ENCODE data around the gene TAMM41.
A peak's percentile ranks its signal among the peaks of the same experiment; 100 is the strongest.

Gene TAMM41

GRCh38 chr3:11829416-11829815, 17.3 kb downstream of the TAMM41 start:
- Mint-ChIP-seq H3K4me1 (ENCODE audit: low read depth) (no peaks in the 10 kb centered on the region), H3K9me3 (ENCODE audit: low read depth) (no peaks in the 10 kb centered on the region), H3K36me3 (peaks cover 7% of the 10 kb centered on the region), H3K4me3 (no peak overlapping the region), H3K27me3 (no peaks in the 10 kb centered on the region), H3K27ac (no peak overlapping the region)

- Mint-ChIP-seq H3K36me3 (peaks cover 5% of the 10 kb centered on the region), H3K27ac (peak overlapping the region; percentile 46), H3K9me3 (ENCODE audit: low read depth) (no peaks in the 10 kb centered on the region), H3K4me3 (no peak overlapping the region), H3K27me3 (no peaks in the 10 kb centered on the region), H3K4me1 (ENCODE audit: low read depth) (no peaks in the 10 kb centered on the region)
Observed at GRCh38 chr3:11826628-11827265, 19.9 kb downstream of the TAMM41 start.

DNA sequence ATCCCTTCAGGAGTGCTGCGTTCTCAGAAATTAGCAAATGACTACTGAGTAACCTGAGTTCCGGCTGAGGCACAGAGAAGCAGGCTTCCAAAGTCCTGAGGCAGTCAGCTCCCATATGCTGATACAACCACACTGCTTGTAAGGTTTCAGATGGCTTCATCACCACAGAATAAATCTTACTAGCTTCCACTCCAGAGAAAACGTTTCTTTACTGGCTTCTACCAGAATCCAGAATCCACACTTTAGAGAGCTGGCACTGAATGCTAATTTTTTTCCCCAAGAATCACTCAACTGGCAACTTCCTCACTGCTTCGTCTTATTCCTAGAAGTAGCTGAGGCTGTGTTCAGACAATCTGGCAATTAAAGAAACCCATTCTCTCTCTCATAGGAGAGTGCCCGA, 21.4 kb downstream of the TAMM41 start:
- no peaks in the 10 kb centered on the region for H3K27me3 Mint-ChIP-seq
- H3K36me3 Mint-ChIP-seq: peaks cover 7% of the 10 kb centered on the region
- peaks cover 6% of the 10 kb centered on the region for H3K4me1 Mint-ChIP-seq (ENCODE audit: low read depth)
- no peaks in the 10 kb centered on the region for H3K9me3 Mint-ChIP-seq (ENCODE audit: low read depth)
- no peak overlapping the region for H3K27ac Mint-ChIP-seq
- H3K4me3 Mint-ChIP-seq: no peak overlapping the region

DNA sequence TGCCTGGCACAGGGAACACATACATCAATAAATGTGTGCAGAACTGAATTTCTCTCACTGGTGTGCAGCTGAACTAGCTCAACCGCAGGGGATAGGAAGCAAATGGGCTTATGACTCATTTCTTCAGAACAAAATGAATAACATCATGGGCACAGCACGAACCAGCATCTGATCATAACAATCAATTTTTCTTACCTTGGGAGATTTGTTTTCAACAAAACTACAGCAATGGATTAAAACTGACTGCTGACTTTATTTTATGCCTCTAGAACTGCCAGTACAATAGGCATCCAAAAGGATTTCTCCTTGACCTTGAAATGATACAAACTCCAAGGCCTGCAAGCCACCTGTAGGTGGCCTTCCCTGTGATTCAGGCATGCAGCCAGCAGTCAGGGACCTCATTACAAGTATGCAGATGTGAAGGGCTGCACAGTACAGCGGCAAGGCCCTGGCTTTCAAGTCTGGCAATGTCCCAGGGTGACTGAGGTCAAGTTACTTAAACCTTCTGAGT, 26.1 kb downstream of the TAMM41 start:
- H3K36me3 Mint-ChIP-seq: peaks cover 12% of the 10 kb centered on the region
- H3K4me1 Mint-ChIP-seq (ENCODE audit: low read depth): peaks cover 7% of the 10 kb centered on the region
- no peaks in the 10 kb centered on the region for H3K27me3 Mint-ChIP-seq
- no peaks in the 10 kb centered on the region for H3K9me3 Mint-ChIP-seq (ENCODE audit: low read depth)
- no peak overlapping the region for H3K4me3 Mint-ChIP-seq
- peak overlapping the region; percentile 55 for H3K27ac Mint-ChIP-seq

DNA sequence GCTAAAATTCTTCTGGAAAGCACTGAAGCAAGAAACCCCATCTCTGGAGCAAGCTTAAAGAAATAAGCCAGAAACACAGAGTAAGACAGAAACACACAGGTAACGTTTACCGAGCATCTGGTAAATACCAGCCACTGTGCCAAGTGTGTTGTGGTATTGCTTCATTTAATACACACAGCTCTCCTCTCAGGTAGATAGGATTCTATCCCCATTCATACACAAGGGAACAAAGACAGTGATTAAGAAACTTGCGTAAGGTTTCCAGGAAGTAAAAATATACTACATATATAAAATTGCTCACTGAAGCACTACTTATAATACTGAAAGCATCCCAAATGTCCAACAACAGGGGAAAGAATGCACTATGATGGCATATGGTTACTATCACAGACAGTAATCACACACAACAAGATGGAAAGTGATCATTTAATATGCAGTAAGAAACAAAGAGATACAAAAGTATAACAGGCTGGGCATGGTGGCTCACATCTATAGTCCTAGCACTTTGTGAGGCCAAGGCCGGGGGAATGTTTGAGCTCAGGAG, 27.5 kb downstream of the TAMM41 start:
- H3K36me3 Mint-ChIP-seq: peaks cover 16% of the 10 kb centered on the region

DNA sequence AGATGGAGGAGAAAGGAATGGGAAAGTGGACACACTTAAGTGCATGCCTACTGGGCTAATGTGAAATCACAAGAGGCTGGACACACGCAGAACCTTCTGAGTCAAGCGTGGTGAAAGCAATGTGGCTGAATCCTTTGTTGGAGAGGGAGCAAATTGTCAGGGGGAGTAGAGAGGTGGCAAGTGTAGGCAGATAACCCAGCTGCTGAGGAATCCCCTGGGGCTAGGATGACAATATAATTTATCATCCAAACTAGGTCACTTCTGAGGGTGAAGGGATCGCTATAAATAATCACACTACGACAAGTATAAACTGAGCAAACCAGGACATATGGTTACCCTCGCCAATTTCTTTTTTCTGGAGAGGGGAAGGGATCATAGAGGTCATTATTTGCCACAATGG, 28.7 kb downstream of the TAMM41 start:
- Mint-ChIP-seq H3K27me3 (no peaks in the 10 kb centered on the region), H3K4me3 (no peak overlapping the region), H3K4me1 (ENCODE audit: low read depth) (peaks cover 7% of the 10 kb centered on the region), H3K36me3 (peaks cover 16% of the 10 kb centered on the region), H3K9me3 (ENCODE audit: low read depth) (no peaks in the 10 kb centered on the region), H3K27ac (peak overlapping the region; percentile 29)

More for the DNA sequence above, 27.5 kb downstream of the TAMM41 start:
- Mint-ChIP-seq H3K27ac (no peak overlapping the region), H3K4me3 (no peak overlapping the region), H3K4me1 (ENCODE audit: low read depth) (peaks cover 7% of the 10 kb centered on the region), H3K27me3 (no peaks in the 10 kb centered on the region), H3K9me3 (ENCODE audit: low read depth) (no peaks in the 10 kb centered on the region)

DNA sequence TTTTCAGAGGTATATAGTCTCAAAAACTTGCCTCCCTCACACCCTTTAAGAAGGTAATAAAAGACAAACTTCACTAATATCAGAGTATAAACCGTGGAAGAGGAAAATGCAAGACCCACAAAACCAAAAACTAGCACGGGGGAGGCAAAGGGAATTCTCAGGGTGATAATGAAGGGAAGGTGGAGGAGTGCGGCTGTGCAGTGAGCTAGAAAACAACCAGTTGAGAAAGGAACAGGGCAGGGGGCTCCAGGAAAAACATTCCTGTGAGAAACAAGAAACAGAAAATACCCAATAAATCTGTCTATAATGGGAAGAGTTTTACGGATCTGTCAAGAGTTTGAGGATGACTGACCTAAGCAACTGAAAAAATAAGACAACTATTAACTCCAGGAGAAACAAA, 31.6 kb downstream of the TAMM41 start:
- no peaks in the 10 kb centered on the region for H3K27me3 Mint-ChIP-seq
- H3K9me3 Mint-ChIP-seq (ENCODE audit: low read depth): no peaks in the 10 kb centered on the region
- H3K4me1 Mint-ChIP-seq (ENCODE audit: low read depth): no peaks in the 10 kb centered on the region
- no peak overlapping the region for H3K4me3 Mint-ChIP-seq
- H3K36me3 Mint-ChIP-seq: peaks cover 14% of the 10 kb centered on the region
- H3K27ac Mint-ChIP-seq: no peak overlapping the region

DNA sequence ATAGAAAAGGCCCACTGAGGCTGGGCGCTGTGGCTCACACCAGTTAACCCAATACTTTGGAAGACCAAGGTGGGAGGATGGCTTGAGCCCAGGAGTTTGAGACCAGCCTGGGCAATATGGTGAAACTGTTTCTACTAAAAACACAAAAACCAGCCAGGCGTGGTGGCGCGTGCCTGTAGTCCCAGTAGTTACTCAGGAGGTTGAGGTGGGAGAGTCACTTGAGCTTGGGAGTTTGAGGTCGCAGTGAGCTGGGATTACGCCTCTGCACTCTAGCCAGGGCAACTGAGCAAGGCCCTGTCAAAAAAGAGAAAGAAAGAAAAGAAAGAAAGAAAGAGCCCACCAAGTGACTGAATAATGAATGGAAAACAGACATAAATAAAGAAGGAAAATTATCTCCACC, 32.0 kb downstream of the TAMM41 start:
- H3K27me3 Mint-ChIP-seq: no peaks in the 10 kb centered on the region
- H3K4me3 Mint-ChIP-seq: no peak overlapping the region
- H3K36me3 Mint-ChIP-seq: peaks cover 14% of the 10 kb centered on the region
- no peaks in the 10 kb centered on the region for H3K4me1 Mint-ChIP-seq (ENCODE audit: low read depth)
- no peaks in the 10 kb centered on the region for H3K9me3 Mint-ChIP-seq (ENCODE audit: low read depth)
- no peak overlapping the region for H3K27ac Mint-ChIP-seq

- H3K9me3 Mint-ChIP-seq (ENCODE audit: low read depth): no peaks in the 10 kb centered on the region
- H3K27ac Mint-ChIP-seq: no peak overlapping the region
- H3K4me3 Mint-ChIP-seq: no peak overlapping the region
- no peaks in the 10 kb centered on the region for H3K4me1 Mint-ChIP-seq (ENCODE audit: low read depth)
- no peaks in the 10 kb centered on the region for H3K27me3 Mint-ChIP-seq
- peaks cover 15% of the 10 kb centered on the region for H3K36me3 Mint-ChIP-seq
Observed at GRCh38 chr3:11810276-11810675, 36.4 kb downstream of the TAMM41 start.

- peaks cover 19% of the 10 kb centered on the region for H3K36me3 Mint-ChIP-seq
- no peak overlapping the region for H3K4me3 Mint-ChIP-seq
- no peaks in the 10 kb centered on the region for H3K9me3 Mint-ChIP-seq (ENCODE audit: low read depth)
- no peak overlapping the region for H3K27ac Mint-ChIP-seq
- no peaks in the 10 kb centered on the region for H3K27me3 Mint-ChIP-seq
- no peaks in the 10 kb centered on the region for H3K4me1 Mint-ChIP-seq (ENCODE audit: low read depth)
Observed at GRCh38 chr3:11808231-11808630, 38.5 kb downstream of the TAMM41 start.

DNA sequence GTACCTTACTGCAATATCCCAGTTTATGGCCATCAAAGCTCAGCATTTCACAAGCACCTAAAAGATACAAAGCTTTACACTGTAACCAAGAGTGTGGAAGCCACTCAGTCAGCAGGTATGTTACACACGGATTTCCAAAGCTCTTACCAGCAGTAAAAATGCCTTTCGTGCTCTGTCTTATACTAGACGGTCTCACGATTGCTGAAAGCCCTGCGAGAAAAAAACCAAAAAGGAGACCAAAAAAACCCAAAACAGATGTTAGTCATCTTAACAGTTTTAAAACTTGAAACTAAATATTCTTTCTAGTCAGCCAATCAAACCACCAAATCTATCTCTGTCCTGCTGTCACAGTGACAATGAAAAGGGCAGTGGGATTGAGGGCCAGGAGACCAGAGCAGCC, 39.0 kb downstream of the TAMM41 start:
- Mint-ChIP-seq H3K27ac (no peak overlapping the region), H3K36me3 (peaks cover 22% of the 10 kb centered on the region), H3K4me3 (no peak overlapping the region), H3K4me1 (ENCODE audit: low read depth) (no peaks in the 10 kb centered on the region), H3K27me3 (no peaks in the 10 kb centered on the region), H3K9me3 (ENCODE audit: low read depth) (no peaks in the 10 kb centered on the region)

GRCh38 chr3:11805716-11806115, 41.0 kb downstream of the TAMM41 start:
- Mint-ChIP-seq H3K9me3 (ENCODE audit: low read depth) (no peaks in the 10 kb centered on the region), H3K4me3 (no peak overlapping the region)

GRCh38 chr3:11803977-11804892, 42.5 kb downstream of the TAMM41 start:
- H3K27ac Mint-ChIP-seq: no peak overlapping the region
- no peaks in the 10 kb centered on the region for H3K27me3 Mint-ChIP-seq
- H3K9me3 Mint-ChIP-seq (ENCODE audit: low read depth): peaks cover 7% of the 10 kb centered on the region
- no peak overlapping the region for H3K4me3 Mint-ChIP-seq
- H3K36me3 Mint-ChIP-seq: peaks cover 54% of the 10 kb centered on the region
- no peaks in the 10 kb centered on the region for H3K4me1 Mint-ChIP-seq (ENCODE audit: low read depth)

More at GRCh38 chr3:11805716-11806115, 41.0 kb downstream of the TAMM41 start:
- peaks cover 39% of the 10 kb centered on the region for H3K36me3 Mint-ChIP-seq
- no peaks in the 10 kb centered on the region for H3K27me3 Mint-ChIP-seq
- H3K4me1 Mint-ChIP-seq (ENCODE audit: low read depth): no peaks in the 10 kb centered on the region
- H3K27ac Mint-ChIP-seq: no peak overlapping the region

DNA sequence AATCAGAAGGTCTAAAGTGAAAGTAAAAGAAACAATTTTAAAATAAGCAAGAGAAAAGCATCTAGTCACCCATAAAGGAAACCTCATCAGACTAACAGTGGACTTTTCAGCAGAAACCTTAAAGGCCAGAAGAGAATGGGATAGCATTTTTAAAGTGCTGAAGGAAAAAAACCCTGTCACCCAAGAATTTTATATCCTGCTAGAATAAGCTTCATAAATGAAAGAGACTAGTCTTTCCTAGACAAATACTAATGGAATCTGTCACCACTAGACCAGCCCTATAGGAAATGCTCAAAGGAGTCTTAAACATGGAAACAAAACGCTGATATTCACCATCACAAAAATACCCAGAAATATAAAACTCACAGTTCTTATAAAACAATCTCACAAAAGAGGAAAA, 46.9 kb downstream of the TAMM41 start:
- H3K9me3 Mint-ChIP-seq (ENCODE audit: low read depth): peaks cover 7% of the 10 kb centered on the region
- peaks cover 70% of the 10 kb centered on the region for H3K36me3 Mint-ChIP-seq
- peaks cover 4% of the 10 kb centered on the region for H3K4me1 Mint-ChIP-seq (ENCODE audit: low read depth)
- no peaks in the 10 kb centered on the region for H3K27me3 Mint-ChIP-seq
- H3K4me3 Mint-ChIP-seq: no peak overlapping the region
- H3K27ac Mint-ChIP-seq: peak overlapping the region; percentile 5

- peaks cover 1% of the 10 kb centered on the region for H3K9me3 Mint-ChIP-seq (ENCODE audit: low read depth)
- peaks cover 10% of the 10 kb centered on the region for H3K4me1 Mint-ChIP-seq (ENCODE audit: low read depth)
- peak overlapping the region; percentile 5 for H3K27ac Mint-ChIP-seq
- peaks cover 56% of the 10 kb centered on the region for H3K36me3 Mint-ChIP-seq
- no peak overlapping the region for H3K4me3 Mint-ChIP-seq
- H3K27me3 Mint-ChIP-seq: no peaks in the 10 kb centered on the region
Observed at GRCh38 chr3:11794927-11795326, 51.8 kb downstream of the TAMM41 start.

All from activated naive CD8-positive, alpha-beta T cell (primary cell).